Measurements from ENCODE around the gene PSMD6.

PSMD6 gene

GRCh38 chr3:64008017-64008416 is 15.3 kb downstream of the PSMD6 start:
- H3K4me3 ChIP-seq (replicated peaks in 1 of 2; ENCODE audit: low read depth in 2 of 2, low read length in 2 of 2), result no peak overlapping the region
- no peak for TF ChIP-seq CTCF (IDR thresholded peaks at IDR 0.05; ENCODE audit: low read depth, low read length)
- no peak for DNase-seq (ENCODE audit: low read depth in 2 of 2)

- DNase-seq (ENCODE audit: low read depth in 2 of 2), result no peak
- TF ChIP-seq CTCF (IDR thresholded peaks at IDR 0.05; ENCODE audit: low read depth, low read length), result no peak
- H3K4me3 ChIP-seq (replicated peaks in 1 of 2; ENCODE audit: low read depth in 2 of 2, low read length in 2 of 2), result no peak overlapping the region
These were observed 19.7 kb downstream of the PSMD6 start for GRCh38 chr3:64003589-64003988.

GRCh38 chr3:64002233-64002632 is 21.1 kb downstream of the PSMD6 start:
- no peak overlapping the region for H3K4me3 ChIP-seq (replicated peaks in 1 of 2; ENCODE audit: low read depth in 2 of 2, low read length in 2 of 2)
- DNase-seq (ENCODE audit: low read depth in 2 of 2), result no peak
- no peak for TF ChIP-seq CTCF (IDR thresholded peaks at IDR 0.05; ENCODE audit: low read depth, low read length)

DNA sequence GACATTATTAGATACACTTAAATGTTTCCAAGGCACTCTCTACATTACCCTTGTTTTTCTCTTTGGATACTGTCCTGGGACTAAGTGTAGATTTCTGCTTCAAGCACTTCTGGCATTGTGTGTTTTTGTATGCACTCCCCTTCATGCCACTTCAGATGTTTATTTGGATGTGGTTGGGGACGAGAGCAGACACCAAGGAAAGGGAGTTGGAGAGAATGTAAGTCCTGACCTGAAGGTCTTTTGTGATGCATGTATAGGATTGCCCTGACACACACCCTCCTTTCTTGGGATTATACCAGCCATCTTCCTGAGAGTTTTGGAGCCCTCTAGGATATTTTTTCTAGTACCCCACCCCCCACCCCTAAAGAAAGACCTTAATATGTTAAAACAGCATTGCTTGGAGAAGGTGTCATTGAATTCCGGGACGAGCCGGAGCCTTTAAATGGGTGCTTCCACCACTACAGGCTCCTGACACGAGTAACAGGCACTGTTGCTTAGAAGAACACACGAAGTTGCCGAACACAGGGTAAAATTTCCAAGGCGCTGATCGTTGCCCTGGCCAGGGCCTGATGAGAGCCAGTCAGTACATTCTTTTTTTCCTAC is 22.7 kb downstream of the PSMD6 start:
- TF ChIP-seq CTCF (IDR thresholded peaks at IDR 0.05; ENCODE audit: low read depth, low read length), result no peak
- no peak for DNase-seq (ENCODE audit: low read depth in 2 of 2)

GRCh38 chr3:63998852-63999754 is 24.2 kb downstream of the PSMD6 start:
- no peak for TF ChIP-seq CTCF (IDR thresholded peaks at IDR 0.05; ENCODE audit: low read depth, low read length)
- H3K4me3 ChIP-seq (replicated peaks in 1 of 2; ENCODE audit: low read depth in 2 of 2, low read length in 2 of 2), result no peak overlapping the region
- no peak for DNase-seq (ENCODE audit: low read depth in 2 of 2)

More for the DNA sequence above, 22.7 kb downstream of the PSMD6 start:
- no peak overlapping the region for H3K4me3 ChIP-seq (replicated peaks in 1 of 2; ENCODE audit: low read depth in 2 of 2, low read length in 2 of 2)

DNA sequence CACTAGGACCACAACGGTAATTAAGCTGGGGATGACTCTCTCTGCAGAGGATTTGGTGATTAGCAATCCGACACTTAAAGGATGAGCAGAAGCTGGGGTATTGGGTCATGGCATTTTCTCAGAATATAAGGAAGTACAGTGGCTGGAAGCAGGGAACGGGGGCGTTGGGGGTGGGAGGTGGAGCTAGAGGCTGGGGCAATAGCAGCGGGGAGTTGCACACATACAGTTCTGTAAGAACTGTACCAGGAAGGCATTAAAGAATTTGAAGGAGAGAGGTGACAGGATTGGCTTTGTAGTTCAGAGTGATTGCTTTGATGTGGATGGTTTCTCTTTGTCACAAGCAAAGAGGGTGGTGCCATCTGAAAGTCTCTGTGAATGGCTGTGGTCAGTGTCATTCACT is 28.2 kb downstream of the PSMD6 start:
- no peak overlapping the region for H3K4me3 ChIP-seq (replicated peaks in 1 of 2; ENCODE audit: low read depth in 2 of 2, low read length in 2 of 2)
- no peak for TF ChIP-seq CTCF (IDR thresholded peaks at IDR 0.05; ENCODE audit: low read depth, low read length)
- no peak for DNase-seq (ENCODE audit: low read depth in 2 of 2)
